KMS-11 (cell line): ENCODE results near the gene SP140L.

Experiments used
- H2AFZ ChIP-seq: fragments of 200-600 bp; sonication (generic); 2 replicates; pipeline ENCODE4 v1.6.1; 2016; ENCODE audit warnings: antibody characterized with exemption, mixed run types, low read depth
- H3K27ac ChIP-seq: fragments of 200-600 bp; sonication (generic); 2 replicates; pipeline ENCODE4 v1.6.1; 2016; ENCODE audit warnings: mild to moderate bottlenecking, mixed run types
- H3K27me3 ChIP-seq: fragments of 200-600 bp; sonication (generic); 2 replicates; pipeline ENCODE4 v1.6.1; 2017; ENCODE audit warnings: mild to moderate bottlenecking, low read depth, mixed run types, moderate library complexity; ENCODE audit not compliant: insufficient read depth
- H3K36me3 ChIP-seq: fragments of 200-600 bp; sonication (generic); 2 replicates; pipeline ENCODE4 v1.6.1; 2017; ENCODE audit warnings: mild to moderate bottlenecking, mixed run types; ENCODE audit not compliant: insufficient read depth
- H3K4me1 ChIP-seq: fragments of 200-600 bp; sonication (generic); 2 replicates; pipeline ENCODE4 v1.6.1; 2016; ENCODE audit warnings: mild to moderate bottlenecking, low read depth, mixed run types; ENCODE audit not compliant: poor library complexity, severe bottlenecking
- H3K4me2 ChIP-seq: fragments of 200-600 bp; sonication (generic); 2 replicates; pipeline ENCODE4 v1.7.0; 2016; ENCODE audit warnings: mild to moderate bottlenecking, mixed run types
- H3K4me3 ChIP-seq: fragments of 200-600 bp; sonication (generic); IDR thresholded peaks from 2 replicates; pipeline ENCODE4 v1.6.1; 2017; ENCODE audit warnings: low read depth, low read length, mixed read lengths; ENCODE audit not compliant: insufficient read depth
- H3K79me2 ChIP-seq: fragments of 200-600 bp; sonication (generic); 2 replicates; pipeline ENCODE4 v1.6.1; 2016; ENCODE audit warnings: low read depth, mixed run types; ENCODE audit not compliant: insufficient read depth
- H3K9ac ChIP-seq: fragments of 200-600 bp; sonication (generic); 2 replicates; pipeline ENCODE4 v1.6.1; 2016; ENCODE audit warnings: mild to moderate bottlenecking, mixed run types
- H4K20me1 ChIP-seq: fragments of 200-600 bp; sonication (generic); 2 replicates; pipeline ENCODE4 v1.6.1; 2016; ENCODE audit warnings: mild to moderate bottlenecking, mixed run types; ENCODE audit not compliant: insufficient read depth
- TF ChIP-seq, protein P1 (sequence below): fragments of 200-600 bp; sonication (generic); conservative IDR thresholded peaks from 2 replicates; pipeline ENCODE4 v1.6.1; 2017; ENCODE audit warnings: low read depth, mild to moderate bottlenecking, antibody characterized with exemption, low read length, moderate library complexity, mixed read lengths

Gene SP140L

DNA sequence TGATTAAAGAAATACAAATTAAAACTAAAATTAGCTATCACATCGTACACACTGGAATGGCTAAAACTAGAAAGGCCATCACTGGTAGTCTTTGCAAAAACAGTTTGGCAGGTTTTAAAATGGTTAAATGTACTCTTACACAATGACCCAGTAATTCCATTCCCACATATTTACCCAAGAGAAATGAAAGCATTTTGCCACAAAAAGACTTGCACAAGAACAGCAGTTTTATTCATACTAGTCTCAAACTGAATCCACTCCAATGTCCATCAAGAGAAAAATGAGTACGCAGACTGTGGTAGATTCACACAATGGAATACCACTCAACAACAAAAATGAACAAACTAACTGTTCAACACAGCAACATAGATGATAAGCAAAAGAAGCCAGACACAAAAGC, 29.1 kb downstream of the SP140L start:
- Histone ChIP-seq H4K20me1 (no peaks in the 10 kb centered on the region), H3K9ac (no peak overlapping the region), H2AFZ (no peak overlapping the region), H3K4me1 (peaks cover 2% of the 10 kb centered on the region), H3K27ac (no peak overlapping the region), H3K4me2 (no peak overlapping the region), H3K27me3 (no peaks in the 10 kb centered on the region), H3K4me3 (no peak overlapping the region), H3K36me3 (no peaks in the 10 kb centered on the region), H3K79me2 (no peaks in the 10 kb centered on the region)
- TF ChIP-seq, protein P1, sequence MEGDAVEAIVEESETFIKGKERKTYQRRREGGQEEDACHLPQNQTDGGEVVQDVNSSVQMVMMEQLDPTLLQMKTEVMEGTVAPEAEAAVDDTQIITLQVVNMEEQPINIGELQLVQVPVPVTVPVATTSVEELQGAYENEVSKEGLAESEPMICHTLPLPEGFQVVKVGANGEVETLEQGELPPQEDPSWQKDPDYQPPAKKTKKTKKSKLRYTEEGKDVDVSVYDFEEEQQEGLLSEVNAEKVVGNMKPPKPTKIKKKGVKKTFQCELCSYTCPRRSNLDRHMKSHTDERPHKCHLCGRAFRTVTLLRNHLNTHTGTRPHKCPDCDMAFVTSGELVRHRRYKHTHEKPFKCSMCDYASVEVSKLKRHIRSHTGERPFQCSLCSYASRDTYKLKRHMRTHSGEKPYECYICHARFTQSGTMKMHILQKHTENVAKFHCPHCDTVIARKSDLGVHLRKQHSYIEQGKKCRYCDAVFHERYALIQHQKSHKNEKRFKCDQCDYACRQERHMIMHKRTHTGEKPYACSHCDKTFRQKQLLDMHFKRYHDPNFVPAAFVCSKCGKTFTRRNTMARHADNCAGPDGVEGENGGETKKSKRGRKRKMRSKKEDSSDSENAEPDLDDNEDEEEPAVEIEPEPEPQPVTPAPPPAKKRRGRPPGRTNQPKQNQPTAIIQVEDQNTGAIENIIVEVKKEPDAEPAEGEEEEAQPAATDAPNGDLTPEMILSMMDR = no peak

DNA sequence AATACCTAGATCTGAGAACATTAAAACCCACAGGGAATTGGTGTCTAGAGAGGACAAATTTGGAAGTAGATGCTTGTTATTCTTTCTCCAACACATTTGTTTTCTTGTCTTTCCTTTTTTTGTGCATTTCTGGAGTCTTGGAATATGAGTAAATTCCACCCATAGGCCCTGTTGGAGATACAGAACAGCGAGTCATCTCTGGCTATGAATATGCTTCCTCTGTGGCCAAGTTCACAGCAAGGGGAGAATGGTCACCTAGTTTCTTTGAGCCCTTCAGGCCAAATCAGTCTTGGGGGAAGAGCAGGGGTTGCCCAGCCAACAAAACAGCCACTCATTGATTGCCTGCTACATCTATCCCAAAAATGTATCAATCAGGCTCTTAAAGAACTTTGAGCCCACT, 31.3 kb downstream of the SP140L start:
- no peak overlapping the region for H3K27ac ChIP-seq
- H4K20me1 ChIP-seq = no peaks in the 10 kb centered on the region
- H3K27me3 ChIP-seq = no peaks in the 10 kb centered on the region
- no peak overlapping the region for H3K4me3 ChIP-seq
- no peak overlapping the region for H3K4me2 ChIP-seq
- no peaks in the 10 kb centered on the region for H3K36me3 ChIP-seq
- no peak overlapping the region for H3K9ac ChIP-seq
- no peaks in the 10 kb centered on the region for H3K4me1 ChIP-seq
- H2AFZ ChIP-seq = no peak overlapping the region
- TF ChIP-seq, protein P1 = no peak
- no peaks in the 10 kb centered on the region for H3K79me2 ChIP-seq

DNA sequence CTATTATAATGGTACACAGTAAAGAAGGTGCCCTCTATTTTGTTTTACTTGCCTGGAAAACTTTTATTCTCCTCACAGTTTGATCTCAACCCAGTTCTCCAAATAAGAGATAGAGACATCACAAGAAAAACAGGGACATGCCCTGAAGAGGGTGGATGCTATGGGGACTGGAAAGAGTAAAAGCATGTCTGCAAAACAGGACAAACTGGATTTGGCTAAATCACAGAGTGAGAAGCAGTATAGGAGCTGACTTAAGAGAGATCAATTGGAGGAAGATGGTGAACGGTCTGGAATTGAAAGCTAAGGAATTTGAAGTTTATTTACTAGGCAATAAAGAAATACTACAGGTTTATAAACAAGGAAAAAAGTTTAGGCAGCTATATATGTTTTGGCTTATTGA, 33.0 kb downstream of the SP140L start:
- TF ChIP-seq, protein P1 = no peak
- no peak overlapping the region for H3K9ac ChIP-seq
- no peak overlapping the region for H3K4me3 ChIP-seq
- no peak overlapping the region for H3K4me2 ChIP-seq
- H3K4me1 ChIP-seq = no peaks in the 10 kb centered on the region
- no peaks in the 10 kb centered on the region for H4K20me1 ChIP-seq
- no peaks in the 10 kb centered on the region for H3K27me3 ChIP-seq
- no peak overlapping the region for H3K27ac ChIP-seq
- no peaks in the 10 kb centered on the region for H3K79me2 ChIP-seq
- no peaks in the 10 kb centered on the region for H3K36me3 ChIP-seq
- no peak overlapping the region for H2AFZ ChIP-seq

DNA sequence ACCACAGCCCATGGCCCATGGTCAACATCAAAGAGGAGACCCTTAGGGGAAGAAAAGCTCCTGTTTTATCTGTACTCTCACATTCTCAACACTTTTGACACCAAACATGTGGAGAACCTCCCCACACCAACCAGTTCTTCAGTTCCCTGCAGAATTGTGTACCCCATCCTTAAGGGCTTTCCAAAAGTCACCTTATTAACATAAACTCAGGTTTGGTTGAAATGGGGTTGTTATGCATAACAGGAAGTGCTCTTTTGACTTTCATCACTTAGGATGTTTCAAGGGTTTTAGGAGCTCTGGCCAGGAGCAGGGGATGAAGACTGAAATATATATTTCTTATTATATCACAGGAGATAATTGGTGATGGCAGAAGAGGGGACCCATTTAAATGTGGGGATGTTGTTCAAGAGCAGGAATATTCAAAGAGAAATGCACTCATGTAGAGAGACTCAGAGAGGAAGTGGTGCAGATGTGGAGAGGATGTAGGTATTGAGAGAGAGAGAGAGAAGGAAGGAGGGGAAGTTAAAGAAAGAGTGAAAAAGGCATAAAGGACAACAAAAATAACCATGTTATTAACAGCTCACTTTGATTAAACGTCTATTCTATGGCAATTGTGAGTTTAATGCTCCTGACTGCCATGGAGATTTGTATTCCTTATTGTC, 35.2 kb downstream of the SP140L start:
- no peaks in the 10 kb centered on the region for H3K4me1 ChIP-seq
- H3K79me2 ChIP-seq = no peaks in the 10 kb centered on the region
- H2AFZ ChIP-seq = no peak overlapping the region
- H3K4me2 ChIP-seq = no peak overlapping the region
- H3K4me3 ChIP-seq = no peak overlapping the region
- no peaks in the 10 kb centered on the region for H3K27me3 ChIP-seq
- no peak overlapping the region for H3K9ac ChIP-seq
- no peak overlapping the region for H3K27ac ChIP-seq
- no peaks in the 10 kb centered on the region for H4K20me1 ChIP-seq
- H3K36me3 ChIP-seq = no peaks in the 10 kb centered on the region
- TF ChIP-seq, protein P1 = no peak
